NOMO-1 treated with DMSO at 0.1 percent for 48 hours (cell line): ENCODE data around the gene SERPINE1.
A peak's percentile ranks its signal among the peaks of the same experiment; 100 is the strongest.

Source experiments
- DNase-seq: peaks from one replicate; lab custom pipeline; 2025; ENCODE audit not compliant: unreplicated experiment; lab: John Stamatoyannopoulos, UW

SERPINE1 gene

GRCh38 chr7:101151908-101152651 is 25.2 kb downstream of the SERPINE1 start:
- DNase-seq: no peak

DNA sequence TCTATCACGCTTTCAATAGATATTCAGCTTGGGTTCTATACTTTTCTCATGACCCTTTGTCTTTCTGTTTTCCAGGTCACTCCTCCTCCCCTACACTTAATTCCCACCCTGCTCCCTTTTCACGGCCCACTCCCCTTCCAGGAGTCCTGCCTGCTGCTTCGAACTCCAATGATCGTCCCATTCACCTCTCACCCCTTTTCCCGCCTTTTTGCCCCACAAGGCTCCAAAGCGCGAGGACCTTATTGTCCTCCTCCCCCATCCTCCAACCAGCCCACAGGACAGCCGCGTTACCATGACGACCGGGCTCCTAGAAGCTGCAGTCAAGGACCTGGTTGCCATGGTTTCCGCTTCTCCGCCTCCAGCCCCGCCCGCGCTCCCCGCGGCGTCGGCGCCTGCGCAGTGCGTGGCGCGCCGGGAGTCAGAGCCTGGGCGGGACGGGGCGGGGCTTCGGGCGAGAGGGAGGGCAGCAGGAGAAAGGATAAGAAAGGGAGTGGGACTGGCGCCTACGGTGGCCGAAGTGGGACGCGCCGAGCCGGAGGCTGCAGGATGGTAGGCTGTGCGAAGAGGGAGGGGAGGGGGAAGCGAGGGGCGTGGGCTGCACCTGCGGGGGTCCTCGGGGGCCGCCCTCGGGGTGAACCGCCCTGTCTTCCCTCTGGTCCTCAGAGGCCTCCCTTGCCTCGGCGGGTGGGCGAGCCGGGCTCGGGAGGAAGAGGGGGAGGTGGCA is 27.2 kb downstream of the SERPINE1 start, which contains the start of gene AP1S1:
AP1S1 (plus strand) TSS at position 508 of the 724 bp plus-strand sequence; CDS start at position 547, 39 bp downstream.
- peak; percentile 92 for DNase-seq

DNA sequence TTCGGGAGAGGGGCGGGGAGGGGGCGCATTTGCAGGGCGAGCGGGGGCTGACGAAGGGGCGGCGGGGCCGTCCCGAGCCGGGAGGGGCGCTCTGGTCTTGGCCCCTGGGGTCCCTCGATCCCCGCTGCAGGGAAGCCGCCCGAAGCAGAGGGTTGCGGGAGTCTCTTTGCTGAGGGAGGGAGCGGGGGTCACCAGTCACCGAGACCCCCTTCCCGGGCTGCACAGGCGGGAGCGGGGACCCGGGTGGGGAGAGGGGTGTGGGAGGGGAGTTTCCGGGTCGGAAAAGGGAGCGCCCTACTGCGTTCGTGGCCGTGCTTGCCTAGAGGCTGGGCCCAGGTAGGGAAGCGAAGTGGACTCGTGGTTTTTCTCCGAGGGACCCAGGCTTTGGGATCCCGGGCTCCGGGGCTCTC is 27.8 kb downstream of the SERPINE1 start:
- DNase-seq: no peak

GRCh38 chr7:101155303-101155702 is 28.4 kb downstream of the SERPINE1 start:
- no peak for DNase-seq

DNA sequence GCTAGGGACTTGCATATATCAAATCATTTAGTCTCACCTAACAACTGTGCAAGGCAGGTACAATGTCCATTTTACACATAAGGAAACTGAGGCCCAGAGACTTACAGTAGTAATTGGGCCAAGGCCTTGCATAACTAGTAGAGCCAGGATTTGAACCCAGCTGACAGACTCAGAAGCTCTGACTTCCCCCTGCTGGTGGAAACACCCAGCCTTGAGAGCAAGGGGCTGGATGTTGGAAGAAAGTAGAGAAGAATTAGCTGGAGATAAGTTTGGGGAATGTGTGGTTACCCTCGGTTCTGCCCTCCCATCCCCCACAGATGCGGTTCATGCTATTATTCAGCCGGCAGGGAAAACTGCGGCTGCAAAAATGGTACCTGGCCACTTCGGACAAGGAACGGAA is 29.4 kb downstream of the SERPINE1 start:
- DNase-seq: no peak

DNA sequence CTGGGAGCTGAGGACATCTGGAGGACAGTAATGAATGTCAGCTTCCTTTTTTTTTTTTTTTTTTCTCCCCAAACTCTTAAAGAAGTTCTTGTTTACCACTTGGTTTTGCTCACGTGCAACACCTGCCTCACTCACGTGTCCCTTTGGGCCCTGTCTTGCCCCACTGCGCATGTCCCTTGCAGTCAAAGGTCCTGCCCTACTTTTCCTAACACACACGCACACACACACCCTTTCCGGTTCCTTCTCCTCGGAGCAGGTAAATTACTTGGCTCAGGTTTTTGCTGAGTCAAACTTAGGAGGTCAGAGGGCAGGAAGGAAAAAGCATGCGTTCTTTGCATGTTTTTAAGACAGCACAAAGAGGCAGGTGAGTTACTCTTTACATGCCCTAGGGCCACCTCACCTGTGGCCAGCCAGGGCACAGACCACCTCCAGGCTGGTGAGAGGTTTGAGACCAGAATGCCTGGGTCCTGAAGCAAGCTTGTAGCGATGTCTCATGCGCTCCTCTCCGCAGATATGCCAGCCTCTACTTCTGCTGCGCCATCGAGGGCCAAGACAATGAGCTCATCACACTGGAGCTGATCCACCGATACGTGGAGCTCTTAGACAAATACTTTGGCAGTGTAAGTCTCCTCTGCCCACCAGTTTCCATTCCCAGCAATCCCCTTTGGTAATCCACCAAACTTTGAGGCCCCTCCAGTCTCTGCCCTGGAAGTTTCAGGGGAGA is 30.1 kb downstream of the SERPINE1 start:
- DNase-seq: no peak

GRCh38 chr7:101159696-101160674 is 33.1 kb downstream of the SERPINE1 start:
- DNase-seq: no peak

DNA sequence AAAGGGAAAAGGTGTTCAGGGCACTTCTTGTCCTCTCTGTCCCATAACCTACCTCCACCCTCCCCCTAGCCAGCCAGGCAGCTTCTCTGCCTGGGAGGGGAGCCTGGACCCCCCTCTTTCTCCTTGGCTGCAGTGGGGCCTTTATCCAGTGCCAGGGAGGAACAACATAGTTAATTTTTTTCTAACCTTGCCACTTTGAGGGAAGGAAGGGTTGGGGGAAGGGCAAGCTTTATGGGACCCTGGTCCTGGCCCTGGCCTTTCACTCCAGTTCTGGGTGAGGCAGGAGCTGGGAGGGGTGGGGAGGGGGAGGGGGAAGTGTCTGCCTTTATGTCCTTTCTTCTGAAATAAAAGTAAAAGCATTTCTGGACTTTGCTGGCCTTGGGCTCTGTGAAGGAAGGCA is 34.0 kb downstream of the SERPINE1 start:
- no peak for DNase-seq

GRCh38 chr7:101161692-101162471 is 35.0 kb downstream of the SERPINE1 start:
- no peak for DNase-seq

GRCh38 chr7:101162551-101163278 is 35.8 kb downstream of the SERPINE1 start:
- no peak for DNase-seq

- peak; percentile 58 for DNase-seq
Measured at GRCh38 chr7:101163279-101164070, 36.6 kb downstream of the SERPINE1 start.

- DNase-seq: no peak
Measured at GRCh38 chr7:101164071-101164840, 37.4 kb downstream of the SERPINE1 start.

- DNase-seq: peak; percentile 96
Measured at GRCh38 chr7:101165075-101165957, 38.4 kb downstream of the SERPINE1 start, which contains the start of gene VGF. Gene VGF (minus strand): TSS chr7:101165569. CDS start chr7:101164843, 726 bp downstream.

DNA sequence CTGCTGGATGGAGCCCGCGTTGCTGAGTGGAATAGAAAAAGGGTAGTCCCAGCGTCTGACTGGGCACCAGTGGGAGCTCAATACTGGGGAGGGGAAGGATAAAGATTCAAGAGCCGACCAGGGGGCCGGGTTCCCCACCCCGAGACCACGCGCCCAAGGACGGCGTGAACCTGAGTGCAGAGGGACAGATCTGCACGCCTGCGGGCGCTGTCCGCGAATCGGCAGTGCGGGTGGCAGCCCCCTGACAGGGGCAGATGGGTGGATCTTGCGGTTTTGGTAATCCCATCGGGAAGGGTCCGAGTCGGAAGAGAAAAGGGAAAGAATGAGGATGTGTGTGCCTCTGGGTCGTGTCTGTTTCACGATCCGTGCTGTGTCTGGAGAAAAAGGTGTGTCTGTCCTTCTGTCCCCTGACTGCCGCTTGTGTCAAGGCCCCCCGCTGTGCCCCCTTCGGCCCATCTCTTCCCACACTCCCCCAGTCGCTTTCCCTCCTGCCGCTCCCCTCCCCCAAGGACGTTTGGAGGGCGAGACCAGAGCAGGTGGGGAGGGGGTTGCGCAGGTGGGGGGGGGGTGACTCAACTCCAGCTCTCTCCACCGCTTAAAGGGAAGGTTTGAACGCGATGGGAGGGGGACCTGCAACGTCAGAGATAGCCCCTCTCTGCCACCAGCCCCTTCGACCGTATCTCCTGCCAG is 39.2 kb downstream of the SERPINE1 start:
- no peak for DNase-seq

- DNase-seq: no peak
Measured at GRCh38 chr7:101166648-101166908, 39.7 kb downstream of the SERPINE1 start.
